Testis (tissue), 3 donors: Measurements from ENCODE around the gene ARHGAP27. TPM values are rescaled to one million over a fixed set of nuclear protein-coding genes. Genes with fewer than 3 reads are reported as not detected.

Experiments
- DNase-seq: peaks from one replicate; pipeline ENCODE4 v3.0.0-alpha.2; 2019
- H3K27ac ChIP-seq, 2 donors: fragments of 200-600 bp; sonication (generic); one replicate each; pipeline ENCODE4 v1.5.1; 2019
- H3K27me3 ChIP-seq: fragments of 200-600 bp; sonication (generic); one replicate; pipeline ENCODE4 v1.5.1; 2019
- H3K36me3 ChIP-seq: fragments of 200-600 bp; sonication (generic); one replicate; pipeline ENCODE4 v1.5.1; 2017; ENCODE audit warnings: low read depth; ENCODE audit errors: missing control alignments
- H3K4me1 ChIP-seq: fragments of 200-600 bp; sonication (generic); one replicate; pipeline ENCODE4 v1.5.1; 2019
- H3K4me3 ChIP-seq, 2 donors: fragments of 200-600 bp; sonication (generic); one replicate each; pipeline ENCODE4 v1.5.1; 2017 to 2019
- H3K9me3 ChIP-seq: fragments of 200-600 bp; sonication (generic); one replicate; pipeline ENCODE4 v1.5.1; 2017
- CTCF ChIP-seq, 3 experiments: fragments of 450-650 bp in 2 of 3; fragments of 200-600 bp in 1 of 3; sonication (generic) in 1 of 3; IDR thresholded peaks; one replicate each; pipeline ENCODE4 v1.5.1; 2016 to 2019; ENCODE audit warnings: antibody characterized with exemption in 3 of 3, mild to moderate bottlenecking in 2 of 3, moderate library complexity in 1 of 3
- POLR2A ChIP-seq: fragments of 450-650 bp; IDR thresholded peaks from one replicate; pipeline ENCODE4 v1.6.1; 2017; ENCODE audit warnings: antibody characterized with exemption, mild to moderate bottlenecking, moderate library complexity
- WGBS, 2 donors: methylation state at CpG; one replicate each; pipeline ENCODE4 v1.1.5; 2018; 5-methylcytosine and 5-hydroxymethylcytosine counted together
- intact Hi-C: fragments of 100-400 bp; cut with DNase I; formaldehyde crosslinking; loops from one replicate; pipeline ENCODE4 v1.15.1; 2023; ENCODE audit warnings: low total_unique reads
- polyA plus RNA-seq: library from polyadenylated mRNA; stranded (reverse); fragments of 350-450 nt; fragmentation: Illumina TruSeq; extraction: RNeasy Lipid Tissue Mini Kit (QIAGEN cat#74804); gene quantifications from one replicate; pipeline ENCODE4 v1.2.3, GENCODE V29; 2014; ENCODE audit warnings: low read depth, low replicate concordance; ENCODE audit not compliant: insufficient read depth
- total RNA-seq, 2 donors: library from RNA; depleted of rRNA; stranded (reverse); fragments of >200 nt; gene quantifications; one replicate each; pipeline ENCODE4 v1.2.3, GENCODE V29; 2016

ARHGAP27 gene
- total and polyA plus RNA-seq, 3 donors from 2014 or later, result 17.7 to 22.8 (median 21.4) TPM

GRCh38 chr17:45425125-45425983 is 7.3 kb downstream of the ARHGAP27 start:
- Histone ChIP-seq H3K9me3 (no peaks in the 10 kb centered on the region), H3K27ac (no peak overlapping the region), H3K4me3 (no peak overlapping the region), H3K4me1 (peaks cover 7% of the 10 kb centered on the region), H3K36me3 (no peaks in the 10 kb centered on the region), H3K27me3 (no peaks in the 10 kb centered on the region)
- no peak for TF ChIP-seq CTCF (IDR thresholded peaks at IDR 0.05)
- TF ChIP-seq POLR2A, result no peak
- intact Hi-C loops, result no loop called here
- DNase-seq, result peak; percentile 30
- WGBS, 2 donors, result 58 to 63% methylated on average over 4 to 18 of the region's 18 CpGs

- WGBS, 2 donors, result 96% methylated on average over 6 of the region's 6 CpGs
- DNase-seq, result no peak
- Histone ChIP-seq H3K4me3 (no peak overlapping the region), H3K27ac (no peak overlapping the region), H3K9me3 (no peaks in the 10 kb centered on the region), H3K4me1 (peaks cover 4% of the 10 kb centered on the region), H3K27me3 (no peaks in the 10 kb centered on the region), H3K36me3 (no peaks in the 10 kb centered on the region)
- TF ChIP-seq POLR2A (no peak), CTCF (IDR thresholded peaks at IDR 0.05) (no peak)
- intact Hi-C loops, result no loop called here
Observed at GRCh38 chr17:45424769-45425124, 7.9 kb downstream of the ARHGAP27 start.

GRCh38 chr17:45423975-45424335 is 8.7 kb downstream of the ARHGAP27 start:
- intact Hi-C loops, result no loop called here
- Histone ChIP-seq H3K4me3 (no peak overlapping the region), H3K27me3 (no peaks in the 10 kb centered on the region), H3K36me3 (no peaks in the 10 kb centered on the region), H3K4me1 (peaks cover 4% of the 10 kb centered on the region), H3K9me3 (no peaks in the 10 kb centered on the region), H3K27ac (no peak overlapping the region)
- TF ChIP-seq CTCF (IDR thresholded peaks at IDR 0.05) (no peak), POLR2A (no peak)
- 77 to 100% methylated on average over 1 of the region's 1 CpG for WGBS, 2 donors
- DNase-seq, result no peak

GRCh38 chr17:45423304-45423974 is 9.2 kb downstream of the ARHGAP27 start:
- no peaks in the 10 kb centered on the region for H3K9me3 ChIP-seq
- H3K36me3 ChIP-seq, result no peaks in the 10 kb centered on the region
- H3K4me3 ChIP-seq, result no peak overlapping the region
- intact Hi-C loops, result no loop called here
- 80 to 92% methylated on average over 8 of the region's 8 CpGs for WGBS, 2 donors
- no peak overlapping the region for H3K27ac ChIP-seq
- H3K27me3 ChIP-seq, result no peaks in the 10 kb centered on the region
- peaks cover 3% of the 10 kb centered on the region for H3K4me1 ChIP-seq
- DNase-seq, result no peak
- TF ChIP-seq CTCF (IDR thresholded peaks at IDR 0.05) (no peak), POLR2A (no peak)
